ENCODE data around the gene ANLN.
A peak's percentile ranks its signal among the peaks of the same experiment; 100 is the strongest.

Gene ANLN, protein sequence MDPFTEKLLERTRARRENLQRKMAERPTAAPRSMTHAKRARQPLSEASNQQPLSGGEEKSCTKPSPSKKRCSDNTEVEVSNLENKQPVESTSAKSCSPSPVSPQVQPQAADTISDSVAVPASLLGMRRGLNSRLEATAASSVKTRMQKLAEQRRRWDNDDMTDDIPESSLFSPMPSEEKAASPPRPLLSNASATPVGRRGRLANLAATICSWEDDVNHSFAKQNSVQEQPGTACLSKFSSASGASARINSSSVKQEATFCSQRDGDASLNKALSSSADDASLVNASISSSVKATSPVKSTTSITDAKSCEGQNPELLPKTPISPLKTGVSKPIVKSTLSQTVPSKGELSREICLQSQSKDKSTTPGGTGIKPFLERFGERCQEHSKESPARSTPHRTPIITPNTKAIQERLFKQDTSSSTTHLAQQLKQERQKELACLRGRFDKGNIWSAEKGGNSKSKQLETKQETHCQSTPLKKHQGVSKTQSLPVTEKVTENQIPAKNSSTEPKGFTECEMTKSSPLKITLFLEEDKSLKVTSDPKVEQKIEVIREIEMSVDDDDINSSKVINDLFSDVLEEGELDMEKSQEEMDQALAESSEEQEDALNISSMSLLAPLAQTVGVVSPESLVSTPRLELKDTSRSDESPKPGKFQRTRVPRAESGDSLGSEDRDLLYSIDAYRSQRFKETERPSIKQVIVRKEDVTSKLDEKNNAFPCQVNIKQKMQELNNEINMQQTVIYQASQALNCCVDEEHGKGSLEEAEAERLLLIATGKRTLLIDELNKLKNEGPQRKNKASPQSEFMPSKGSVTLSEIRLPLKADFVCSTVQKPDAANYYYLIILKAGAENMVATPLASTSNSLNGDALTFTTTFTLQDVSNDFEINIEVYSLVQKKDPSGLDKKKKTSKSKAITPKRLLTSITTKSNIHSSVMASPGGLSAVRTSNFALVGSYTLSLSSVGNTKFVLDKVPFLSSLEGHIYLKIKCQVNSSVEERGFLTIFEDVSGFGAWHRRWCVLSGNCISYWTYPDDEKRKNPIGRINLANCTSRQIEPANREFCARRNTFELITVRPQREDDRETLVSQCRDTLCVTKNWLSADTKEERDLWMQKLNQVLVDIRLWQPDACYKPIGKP

GRCh38 chr7:36389371-36390198, at the start of gene ANLN:
Gene ANLN, plus strand, starts transcription at chr7:36389862. Its CDS starts 165 bp downstream, at chr7:36390027.
- Histone ChIP-seq H3K9me3 (ENCODE audit: control insufficient read depth in 1 of 2, low read length in 2 of 2) (no peaks in the 10 kb centered on the region), H3K36me3 (ENCODE audit: control insufficient read depth in 1 of 2, insufficient read depth in 2 of 2, low read length in 2 of 2) (no peaks in the 10 kb centered on the region), H3K4me3 (ENCODE audit: low read depth in 1 of 2, low read length in 2 of 2) (peak within 1 kb of the TSS; percentile 86 to 90), H3K27me3 (ENCODE audit: low read depth, low read length) (no peaks in the 10 kb centered on the region), H3K4me1 (ENCODE audit: control insufficient read depth in 1 of 2, insufficient read depth in 2 of 2, low read length in 2 of 2) (peaks cover 0 to 18% of the 10 kb centered on the region in 2 donors), H3K27ac (ENCODE audit: low read length) (peak within 1 kb of the TSS; percentile 78)

GRCh38 chr7:36343548-36343947, 46.1 kb upstream of the ANLN start:
- Histone ChIP-seq H3K4me1 (ENCODE audit: control insufficient read depth in 1 of 2, insufficient read depth in 2 of 2, low read length in 2 of 2) (no peaks in the 10 kb centered on the region), H3K27me3 (ENCODE audit: low read depth, low read length) (no peaks in the 10 kb centered on the region), H3K27ac (ENCODE audit: low read length) (no peak overlapping the region), H3K36me3 (ENCODE audit: control insufficient read depth in 1 of 2, insufficient read depth in 2 of 2, low read length in 2 of 2) (no peaks in the 10 kb centered on the region), H3K4me3 (ENCODE audit: low read depth in 1 of 2, low read length in 2 of 2) (no peak overlapping the region), H3K9me3 (ENCODE audit: control insufficient read depth in 1 of 2, low read length in 2 of 2) (no peaks in the 10 kb centered on the region)

DNA sequence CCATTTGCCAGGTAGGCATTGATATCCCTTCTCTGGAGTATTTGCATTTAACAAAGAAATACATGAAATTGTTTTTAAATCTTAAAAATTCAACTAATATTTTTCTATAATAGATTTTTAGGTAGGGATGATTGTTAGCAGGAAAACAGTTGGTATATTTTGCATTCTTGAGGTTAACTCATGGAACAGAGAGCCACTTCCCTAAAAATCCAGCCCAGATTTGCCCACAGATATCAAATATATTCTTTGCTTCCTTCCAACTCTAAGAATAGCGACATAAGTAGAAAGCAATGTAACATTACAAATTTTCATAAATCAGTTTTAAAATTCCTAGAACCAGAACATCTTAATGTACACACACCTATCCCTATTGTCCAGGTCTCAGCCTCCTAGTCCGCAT, 45.0 kb upstream of the ANLN start:
- no peak overlapping the region for H3K27ac ChIP-seq (ENCODE audit: low read length)
- H3K36me3 ChIP-seq (ENCODE audit: control insufficient read depth in 1 of 2, insufficient read depth in 2 of 2, low read length in 2 of 2) = no peaks in the 10 kb centered on the region
- no peaks in the 10 kb centered on the region for H3K27me3 ChIP-seq (ENCODE audit: low read depth, low read length)
- H3K9me3 ChIP-seq (ENCODE audit: control insufficient read depth in 1 of 2, low read length in 2 of 2) = no peaks in the 10 kb centered on the region
- H3K4me1 ChIP-seq (ENCODE audit: control insufficient read depth in 1 of 2, insufficient read depth in 2 of 2, low read length in 2 of 2) = no peaks in the 10 kb centered on the region
- H3K4me3 ChIP-seq (ENCODE audit: low read depth in 1 of 2, low read length in 2 of 2) = no peak overlapping the region

- H3K36me3 ChIP-seq (ENCODE audit: control insufficient read depth in 1 of 2, insufficient read depth in 2 of 2, low read length in 2 of 2) = no peaks in the 10 kb centered on the region
- no peak overlapping the region for H3K27ac ChIP-seq (ENCODE audit: low read length)
- H3K27me3 ChIP-seq (ENCODE audit: low read depth, low read length) = no peaks in the 10 kb centered on the region
- no peaks in the 10 kb centered on the region for H3K4me1 ChIP-seq (ENCODE audit: control insufficient read depth in 1 of 2, insufficient read depth in 2 of 2, low read length in 2 of 2)
- no peaks in the 10 kb centered on the region for H3K9me3 ChIP-seq (ENCODE audit: control insufficient read depth in 1 of 2, low read length in 2 of 2)
- no peak overlapping the region for H3K4me3 ChIP-seq (ENCODE audit: low read depth in 1 of 2, low read length in 2 of 2)
Measured at GRCh38 chr7:36346260-36346831, 43.3 kb upstream of the ANLN start.

DNA sequence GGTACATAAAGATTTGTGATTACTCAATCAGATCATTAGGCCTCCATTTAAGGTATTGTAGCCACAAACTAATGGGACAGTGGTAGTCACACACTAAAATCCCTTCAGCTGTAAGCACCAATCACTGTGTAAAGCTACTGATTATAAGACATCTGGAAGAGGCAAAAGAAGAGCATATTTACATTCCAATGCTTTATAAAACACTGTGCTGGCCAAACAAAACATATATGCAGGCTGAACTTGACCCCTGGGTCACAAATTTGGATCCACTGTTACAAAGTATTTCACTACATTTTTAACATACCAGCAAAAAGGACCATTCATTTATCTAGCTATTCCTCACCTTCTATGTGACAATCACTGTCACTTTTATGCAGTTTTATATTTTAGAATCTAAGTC, 41.4 kb upstream of the ANLN start:
- Histone ChIP-seq H3K27me3 (ENCODE audit: low read depth, low read length) (no peaks in the 10 kb centered on the region), H3K9me3 (ENCODE audit: control insufficient read depth in 1 of 2, low read length in 2 of 2) (no peaks in the 10 kb centered on the region), H3K4me3 (ENCODE audit: low read depth in 1 of 2, low read length in 2 of 2) (no peak overlapping the region), H3K36me3 (ENCODE audit: control insufficient read depth in 1 of 2, insufficient read depth in 2 of 2, low read length in 2 of 2) (no peaks in the 10 kb centered on the region), H3K4me1 (ENCODE audit: control insufficient read depth in 1 of 2, insufficient read depth in 2 of 2, low read length in 2 of 2) (no peaks in the 10 kb centered on the region), H3K27ac (ENCODE audit: low read length) (no peak overlapping the region)

DNA sequence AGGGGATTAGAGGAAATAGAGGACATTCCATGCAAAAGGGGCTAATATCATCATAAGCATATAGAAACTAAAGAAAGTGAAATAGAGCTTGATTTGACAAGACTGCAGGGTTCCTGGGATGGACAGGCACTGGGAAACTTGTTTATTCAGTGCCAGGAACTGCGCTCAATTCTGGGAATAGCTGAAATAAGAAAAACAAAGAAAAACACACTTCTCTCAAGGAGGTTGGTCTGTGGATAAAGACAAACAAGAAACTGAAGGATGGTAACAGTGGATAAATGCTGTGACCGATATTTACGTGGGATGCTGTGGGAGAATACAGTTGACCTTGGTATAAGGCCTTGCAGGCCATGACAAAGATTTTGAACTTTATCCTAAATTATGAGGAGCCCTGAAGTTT, 40.9 kb upstream of the ANLN start:
- H3K27ac ChIP-seq (ENCODE audit: low read length) = no peak overlapping the region
- no peaks in the 10 kb centered on the region for H3K9me3 ChIP-seq (ENCODE audit: control insufficient read depth in 1 of 2, low read length in 2 of 2)
- H3K36me3 ChIP-seq (ENCODE audit: control insufficient read depth in 1 of 2, insufficient read depth in 2 of 2, low read length in 2 of 2) = no peaks in the 10 kb centered on the region
- no peaks in the 10 kb centered on the region for H3K27me3 ChIP-seq (ENCODE audit: low read depth, low read length)
- no peaks in the 10 kb centered on the region for H3K4me1 ChIP-seq (ENCODE audit: control insufficient read depth in 1 of 2, insufficient read depth in 2 of 2, low read length in 2 of 2)
- no peak overlapping the region for H3K4me3 ChIP-seq (ENCODE audit: low read depth in 1 of 2, low read length in 2 of 2)

DNA sequence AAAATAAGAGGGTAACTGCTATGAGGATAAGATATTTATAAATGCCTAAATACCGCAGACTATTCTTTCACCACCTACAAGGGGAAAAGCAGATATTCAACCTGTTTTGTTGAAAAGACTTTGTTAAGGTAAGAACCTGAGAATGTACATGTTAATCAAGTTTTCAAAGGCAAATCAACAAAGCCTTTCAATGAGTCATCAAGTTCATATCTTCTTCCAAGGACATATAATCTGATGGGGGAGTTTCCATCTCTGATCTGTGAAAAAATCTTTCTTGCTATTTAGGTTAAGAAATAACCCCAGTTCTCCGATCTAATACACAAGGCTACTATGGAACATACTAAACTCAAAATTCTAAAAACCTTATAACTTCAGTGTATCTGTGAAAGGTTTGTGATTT, 40.0 kb upstream of the ANLN start:
- Histone ChIP-seq H3K4me1 (ENCODE audit: control insufficient read depth in 1 of 2, insufficient read depth in 2 of 2, low read length in 2 of 2) (no peaks in the 10 kb centered on the region), H3K4me3 (ENCODE audit: low read depth in 1 of 2, low read length in 2 of 2) (no peak overlapping the region)

DNA sequence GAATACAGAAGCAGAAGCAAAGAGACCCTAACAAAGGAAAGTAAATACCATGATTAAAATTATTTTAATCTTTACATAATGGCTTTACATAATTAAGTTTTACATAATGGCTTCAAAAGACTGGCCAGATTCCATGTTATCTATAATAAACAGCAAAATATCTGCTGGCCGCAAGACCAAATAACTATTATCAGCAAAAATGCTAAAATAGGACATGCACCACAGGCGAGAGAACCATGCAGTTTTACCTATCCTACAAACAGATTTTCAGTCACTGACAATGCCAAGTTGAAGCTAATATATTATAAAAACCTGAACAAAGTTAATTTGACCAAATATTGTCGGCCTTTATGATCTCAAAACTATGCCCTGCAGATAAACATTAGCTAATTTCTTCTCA, 34.2 kb upstream of the ANLN start:
- H3K4me1 ChIP-seq (ENCODE audit: control insufficient read depth in 1 of 2, insufficient read depth in 2 of 2, low read length in 2 of 2) = no peaks in the 10 kb centered on the region
- no peak overlapping the region for H3K27ac ChIP-seq (ENCODE audit: low read length)
- no peaks in the 10 kb centered on the region for H3K36me3 ChIP-seq (ENCODE audit: control insufficient read depth in 1 of 2, insufficient read depth in 2 of 2, low read length in 2 of 2)
- no peaks in the 10 kb centered on the region for H3K9me3 ChIP-seq (ENCODE audit: control insufficient read depth in 1 of 2, low read length in 2 of 2)
- no peak overlapping the region for H3K4me3 ChIP-seq (ENCODE audit: low read depth in 1 of 2, low read length in 2 of 2)
- H3K27me3 ChIP-seq (ENCODE audit: low read depth, low read length) = no peaks in the 10 kb centered on the region

More for the DNA sequence above, 40.0 kb upstream of the ANLN start:
- no peaks in the 10 kb centered on the region for H3K36me3 ChIP-seq (ENCODE audit: control insufficient read depth in 1 of 2, insufficient read depth in 2 of 2, low read length in 2 of 2)
- H3K27ac ChIP-seq (ENCODE audit: low read length) = no peak overlapping the region
- no peaks in the 10 kb centered on the region for H3K9me3 ChIP-seq (ENCODE audit: control insufficient read depth in 1 of 2, low read length in 2 of 2)
- no peaks in the 10 kb centered on the region for H3K27me3 ChIP-seq (ENCODE audit: low read depth, low read length)

DNA sequence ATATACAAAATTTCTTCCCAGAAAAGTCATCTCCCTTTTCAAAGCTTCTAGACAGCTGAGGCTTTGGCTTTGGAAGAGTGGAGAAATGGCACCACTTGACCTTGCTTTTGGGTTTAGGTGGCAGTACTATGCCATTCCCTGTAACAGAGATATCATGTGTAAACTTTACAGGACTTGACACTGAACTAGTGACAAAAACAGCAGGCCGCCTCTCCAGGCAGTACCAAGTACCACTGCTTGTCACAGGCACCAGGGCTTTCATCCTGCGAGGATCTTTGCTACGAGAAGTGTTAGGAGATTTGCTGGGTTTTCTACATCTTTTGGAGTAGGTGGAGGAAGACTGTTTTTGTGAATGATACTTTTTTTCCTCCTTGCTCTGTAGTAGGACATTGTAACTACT, 32.6 kb upstream of the ANLN start:
- Histone ChIP-seq H3K4me1 (ENCODE audit: control insufficient read depth in 1 of 2, insufficient read depth in 2 of 2, low read length in 2 of 2) (no peaks in the 10 kb centered on the region), H3K36me3 (ENCODE audit: control insufficient read depth in 1 of 2, insufficient read depth in 2 of 2, low read length in 2 of 2) (no peaks in the 10 kb centered on the region), H3K27me3 (ENCODE audit: low read depth, low read length) (no peaks in the 10 kb centered on the region), H3K27ac (ENCODE audit: low read length) (no peak overlapping the region), H3K4me3 (ENCODE audit: low read depth in 1 of 2, low read length in 2 of 2) (no peak overlapping the region), H3K9me3 (ENCODE audit: control insufficient read depth in 1 of 2, low read length in 2 of 2) (no peaks in the 10 kb centered on the region)

DNA sequence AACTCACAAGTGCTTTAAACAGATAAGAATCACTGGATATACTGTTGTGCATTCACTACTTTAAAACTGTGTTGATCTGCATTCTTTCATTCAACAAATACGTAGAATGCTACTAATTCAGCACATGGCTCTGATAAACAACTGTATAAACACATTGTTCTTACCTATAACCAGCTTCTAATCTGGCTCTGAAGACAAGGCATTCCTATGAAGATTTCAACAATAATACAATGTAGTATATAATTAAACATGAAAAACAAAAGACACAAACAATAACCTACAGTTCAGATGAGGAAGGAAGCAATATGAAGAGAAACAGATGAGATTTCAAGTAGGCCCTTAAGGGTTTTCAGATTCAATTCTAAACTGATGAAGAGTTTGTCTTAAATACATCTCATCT, 31.1 kb upstream of the ANLN start:
- H3K4me3 ChIP-seq (ENCODE audit: low read depth in 1 of 2, low read length in 2 of 2) = no peak overlapping the region
- no peak overlapping the region for H3K27ac ChIP-seq (ENCODE audit: low read length)
- no peaks in the 10 kb centered on the region for H3K4me1 ChIP-seq (ENCODE audit: control insufficient read depth in 1 of 2, insufficient read depth in 2 of 2, low read length in 2 of 2)
- H3K27me3 ChIP-seq (ENCODE audit: low read depth, low read length) = no peaks in the 10 kb centered on the region
- no peaks in the 10 kb centered on the region for H3K9me3 ChIP-seq (ENCODE audit: control insufficient read depth in 1 of 2, low read length in 2 of 2)
- no peaks in the 10 kb centered on the region for H3K36me3 ChIP-seq (ENCODE audit: control insufficient read depth in 1 of 2, insufficient read depth in 2 of 2, low read length in 2 of 2)

Measured in muscle layer of duodenum (tissue), 2 donors.